LNCAP (cell line): ENCODE data around the gene ATP5F1D.
A peak's percentile ranks its signal among the peaks of the same experiment; 100 is the strongest.

Experiments
- CTCF ChIP-seq: fragments of 450-650 bp; IDR thresholded peaks from 2 replicates; pipeline ENCODE4 v1.5.1; 2017; ENCODE audit warnings: mild to moderate bottlenecking

ATP5F1D gene

GRCh38 chr19:1259206-1259875, 17.8 kb downstream of the ATP5F1D start:
- TF ChIP-seq CTCF, result no peak

- TF ChIP-seq CTCF, result no peak
Measured at GRCh38 chr19:1259876-1260748, 18.6 kb downstream of the ATP5F1D start.

GRCh38 chr19:1260749-1261537, 19.4 kb downstream of the ATP5F1D start:
- TF ChIP-seq CTCF, result no peak

GRCh38 chr19:1261538-1261797, 19.9 kb downstream of the ATP5F1D start:
- 0 out of 2 replicates have a peak, but pooled peaks have one; percentile 10 for TF ChIP-seq CTCF

- no peak for TF ChIP-seq CTCF
Measured at GRCh38 chr19:1261798-1262622, 20.5 kb downstream of the ATP5F1D start.

GRCh38 chr19:1262623-1263123, 21.1 kb downstream of the ATP5F1D start:
- TF ChIP-seq CTCF, result no peak

GRCh38 chr19:1263188-1263587, 21.6 kb downstream of the ATP5F1D start:
- no peak for TF ChIP-seq CTCF
